ENCODE data around the gene TMEM225B. TPM values are rescaled to one million over a fixed set of nuclear protein-coding genes. Genes with fewer than 3 reads are reported as not detected.

TMEM225B gene
- total RNA-seq, 4 donors from 2014 or later: 0.68 to 1.6 TPM; not detected in 2

GRCh38 chr7:99558306-99559174 lies 39.5 kb upstream of the TMEM225B start, which contains the start of gene ZNF655:
TSS of gene ZNF655 (plus strand) at chr7:99558642. CDS start at chr7:99560560, 1,918 bp downstream.
- Histone ChIP-seq H3K4me3 (peak within 1 kb of the TSS; percentile 64 to 92 (median 82)), H3K27ac (peak within 1 kb of the TSS; percentile 96 to 98 (median 97)), H3K36me3 (peaks cover 0 to 35% (median 17%) of the 10 kb centered on the region in 4 donors), H3K27me3 (no peaks in the 10 kb centered on the region), H3K9me3 (no peaks in the 10 kb centered on the region), H3K4me1 (peaks cover 17 to 48% (median 23%) of the 10 kb centered on the region in 4 donors)
- in situ Hi-C loops (cut with MboI; ENCODE audit: low pct_ligation_motif_present in 1 of 4, low pct_unique_long_range_greater_than_20kb in 1 of 4, low sequenced_read_pairs in 3 of 4) (loop anchor here in 1 of 4 donors (10.0 kb wide), 1 partner anchor 54 kb away; the partner anchor contains the start of genes ZKSCAN5 and ZNF394), intact Hi-C loops (cut with DNase I; ENCODE audit: low total_unique reads) (no loop called here)
- TF ChIP-seq CTCF (IDR thresholded peaks at IDR 0.05) (peak in 1 of 5 experiments; percentile 10), EP300 (IDR thresholded peaks at IDR 0.05; ENCODE audit: low read depth) (no peak), POLR2A (IDR thresholded peaks at IDR 0.05) (peak; percentile 91), POLR2AphosphoS5 (IDR thresholded peaks at IDR 0.05) (peak; percentile 72 to 83 (median 81))
- peak; percentile 94 for DNase-seq
- 0 to 1% methylated on average over 3 to 41 of the region's 73 CpGs for WGBS, 2 donors (ENCODE audit: low coverage in 1 of 2)

- 21 to 32% methylated on average over 18 to 31 of the region's 31 CpGs for WGBS, 2 donors (ENCODE audit: low coverage in 1 of 2)
- Histone ChIP-seq H3K36me3 (peaks cover 0 to 43% (median 21%) of the 10 kb centered on the region in 4 donors), H3K9me3 (no peaks in the 10 kb centered on the region), H3K27me3 (no peaks in the 10 kb centered on the region), H3K4me3 (peak overlapping the region; percentile 64 to 92 (median 82)), H3K4me1 (peaks cover 17 to 48% (median 23%) of the 10 kb centered on the region in 4 donors), H3K27ac (peak overlapping the region; percentile 96 to 98 (median 97))
- TF ChIP-seq CTCF (IDR thresholded peaks at IDR 0.05) (no peak), EP300 (IDR thresholded peaks at IDR 0.05; ENCODE audit: low read depth) (no peak), POLR2A (IDR thresholded peaks at IDR 0.05) (no peak), POLR2AphosphoS5 (IDR thresholded peaks at IDR 0.05) (no peak)
- intact Hi-C loops (cut with DNase I; ENCODE audit: low total_unique reads) (no loop called here), in situ Hi-C loops (cut with MboI; ENCODE audit: low pct_ligation_motif_present in 1 of 4, low pct_unique_long_range_greater_than_20kb in 1 of 4, low sequenced_read_pairs in 3 of 4) (loop anchor here in 1 of 4 donors (10.0 kb wide), 1 partner anchor 55 kb away; the partner anchor contains the start of genes ZKSCAN5 and ZNF394)
- no peak for DNase-seq
Measured at GRCh38 chr7:99559175-99559915, 38.7 kb upstream of the TMEM225B start.

- in situ Hi-C loops (cut with MboI; ENCODE audit: low pct_ligation_motif_present in 1 of 4, low pct_unique_long_range_greater_than_20kb in 1 of 4, low sequenced_read_pairs in 3 of 4) (no loop called here), intact Hi-C loops (cut with DNase I; ENCODE audit: low total_unique reads) (no loop called here)
- H3K4me3 ChIP-seq: no peak overlapping the region
- H3K36me3 ChIP-seq: peaks cover 0 to 57% (median 26%) of the 10 kb centered on the region in 4 donors
- 93 to 96% methylated on average over 6 to 7 of the region's 7 CpGs for WGBS, 2 donors (ENCODE audit: low coverage in 1 of 2)
- TF ChIP-seq EP300 (IDR thresholded peaks at IDR 0.05; ENCODE audit: low read depth): no peak
- TF ChIP-seq POLR2A (IDR thresholded peaks at IDR 0.05): no peak
- TF ChIP-seq CTCF (IDR thresholded peaks at IDR 0.05): no peak
- no peak for TF ChIP-seq POLR2AphosphoS5 (IDR thresholded peaks at IDR 0.05)
- H3K4me1 ChIP-seq: peaks cover 17 to 48% (median 23%) of the 10 kb centered on the region in 4 donors
- peak overlapping the region in 1 of 4 donors; percentile 96 for H3K27ac ChIP-seq
- DNase-seq: no peak
- H3K27me3 ChIP-seq: no peaks in the 10 kb centered on the region
- H3K9me3 ChIP-seq: no peaks in the 10 kb centered on the region
Measured at GRCh38 chr7:99560834-99561736, 37.0 kb upstream of the TMEM225B start.

Data from transverse colon (tissue), 4 donors.